NB4 (cell line): Measurements from ENCODE around the gene FGF18.

Source experiments
- CTCF ChIP-seq: IDR thresholded peaks from one replicate; pipeline ENCODE4 v1.5.1; 2012; ENCODE audit warnings: low read depth, low read length
- POLR2A ChIP-seq: IDR thresholded peaks from 2 replicates; pipeline ENCODE4 v1.6.1; 2011; ENCODE audit warnings: mild to moderate bottlenecking; ENCODE audit not compliant: insufficient read length; ENCODE audit errors: extremely low read depth

GRCh38 chr5:171387970-171388815 lies 31.3 kb upstream of the FGF18 start:
- no peak for TF ChIP-seq CTCF
- peak; percentile 34 for TF ChIP-seq POLR2A
